HL-60/S4 treated with retinoic acid at 250 ng/mL for 4 days and 3 days (cell line): ENCODE data around the gene UGGT1.

Source experiments
- in situ Hi-C: fragments of 300-500 bp; cut with MboI; formaldehyde crosslinking; loops from 2 replicates; pipeline ENCODE4 v1.7.0; 2022; ENCODE audit warnings: low sequenced_read_pairs

UGGT1 gene

DNA sequence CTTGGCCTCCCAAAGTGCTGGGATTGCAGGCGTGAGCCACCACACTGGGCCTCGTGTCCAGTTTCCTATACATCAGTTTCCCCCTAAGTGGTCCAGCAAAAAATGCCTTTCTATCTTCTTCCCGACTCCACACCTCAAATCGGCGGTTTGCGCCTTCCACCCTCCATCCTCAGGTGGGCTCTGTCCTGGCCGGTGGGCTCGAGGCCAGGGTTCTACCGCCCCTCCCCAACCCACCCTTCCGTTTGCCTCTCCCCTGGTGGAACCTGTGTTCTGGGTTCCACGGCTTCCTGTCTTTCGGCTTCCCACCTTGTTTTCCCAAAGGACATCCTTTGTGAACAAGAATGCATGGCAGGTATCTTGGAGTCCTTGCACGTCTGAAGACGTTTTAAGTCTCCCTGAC, 123.3 kb downstream of the UGGT1 start:
- in situ Hi-C loops, result no loop called here

DNA sequence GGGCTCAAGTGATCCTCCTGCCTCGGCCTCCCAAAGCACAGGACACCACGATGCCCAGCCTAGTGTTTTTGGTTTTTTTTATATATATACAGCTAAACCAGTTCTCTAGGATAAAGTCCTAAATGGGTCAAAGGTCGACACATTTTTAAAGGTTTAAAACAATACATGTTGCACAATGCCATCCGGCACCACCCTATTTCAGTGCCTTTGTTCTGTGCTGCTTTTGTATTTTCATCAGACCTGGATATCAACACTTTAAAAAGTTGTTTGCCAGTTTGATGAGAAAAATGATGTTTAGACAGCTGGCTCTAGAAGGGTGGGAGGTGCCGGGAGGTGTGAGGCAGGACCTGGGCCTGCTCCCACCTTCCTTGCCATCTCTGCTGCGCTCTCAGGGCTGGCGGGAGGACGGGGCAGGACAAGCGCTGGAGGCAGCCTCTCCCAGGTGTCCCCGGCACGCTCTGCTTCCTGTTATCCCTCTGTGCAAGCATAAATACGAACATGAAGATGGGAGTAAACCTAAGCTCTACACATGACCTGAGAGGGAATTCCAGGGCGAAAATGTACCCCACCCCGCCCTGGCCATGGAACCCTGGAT, 124.0 kb downstream of the UGGT1 start:
- in situ Hi-C loops, result no loop called here

DNA sequence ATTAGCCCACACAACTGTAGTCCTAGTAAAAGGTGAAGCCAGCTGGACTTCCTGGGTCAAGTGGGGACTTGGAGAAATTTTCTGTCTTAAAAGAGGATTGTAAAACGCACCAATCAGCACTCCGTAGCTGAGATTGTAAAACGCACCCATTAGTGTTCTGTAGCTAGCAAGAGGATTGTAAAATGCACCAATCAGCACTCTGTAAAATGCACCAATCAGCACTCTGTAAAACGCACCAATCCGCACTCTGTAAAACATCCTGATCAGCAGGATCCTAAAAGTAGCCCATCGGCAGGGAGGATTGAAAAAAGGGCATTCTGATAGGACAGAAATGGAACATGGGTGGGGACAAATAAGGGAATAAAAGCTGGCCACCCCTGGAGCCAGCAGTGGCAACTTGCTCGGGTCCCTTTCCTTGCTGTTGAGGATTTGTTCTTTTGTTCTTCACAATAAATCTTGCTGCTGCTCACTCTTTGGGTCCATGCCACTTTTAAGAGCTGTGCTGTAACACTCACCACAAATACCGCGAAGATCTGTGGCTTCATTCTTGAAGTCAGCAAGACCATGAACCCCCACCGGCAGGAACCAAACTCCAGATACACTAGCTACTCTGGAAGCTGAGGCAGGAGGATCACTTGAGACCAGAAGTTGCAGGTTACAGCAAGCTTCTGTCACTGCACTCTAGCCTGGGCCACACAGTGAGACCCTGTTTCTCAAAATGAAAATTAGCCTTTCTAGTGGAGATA, 125.1 kb downstream of the UGGT1 start:
- in situ Hi-C loops, result no loop called here

DNA sequence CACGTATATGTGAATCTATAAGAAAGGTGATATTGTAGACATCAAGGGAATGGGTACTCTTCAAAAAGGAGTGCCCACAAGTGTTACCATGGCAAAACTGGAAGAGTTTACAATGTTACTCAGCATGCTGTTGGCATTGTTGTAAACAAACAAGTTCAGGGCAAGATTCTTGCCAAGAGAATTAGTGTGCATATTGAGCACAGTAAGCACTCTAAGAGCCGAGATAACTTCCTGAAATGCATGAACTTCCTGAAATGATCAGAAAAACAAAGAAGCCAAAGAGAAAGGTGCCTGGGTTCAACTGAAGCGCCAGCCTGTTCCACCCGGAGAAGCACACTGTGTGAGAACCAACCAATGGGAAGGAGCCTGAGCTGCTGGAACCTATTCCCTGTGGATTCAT, 126.7 kb downstream of the UGGT1 start:
- in situ Hi-C loops, result no loop called here

DNA sequence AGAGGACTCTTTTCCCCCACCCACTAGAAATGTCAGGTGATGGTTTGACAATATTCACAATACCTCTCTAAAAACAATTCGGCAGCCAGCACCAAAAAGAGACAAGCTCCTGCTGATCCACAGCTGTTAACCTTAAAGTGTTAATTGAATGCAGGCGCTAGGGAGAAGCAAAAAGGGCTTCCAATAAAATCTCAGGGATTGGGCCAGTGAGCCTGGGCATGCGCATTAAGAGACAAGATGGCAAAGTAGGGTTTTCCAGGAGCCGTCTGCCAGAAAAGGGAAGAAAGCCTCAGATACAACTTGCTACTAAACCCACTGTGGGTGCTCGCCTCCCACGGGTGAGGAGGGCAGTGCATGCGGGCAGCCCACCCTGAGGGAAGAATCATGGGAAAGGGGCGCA, 128.9 kb downstream of the UGGT1 start:
- in situ Hi-C loops, result no loop called here

DNA sequence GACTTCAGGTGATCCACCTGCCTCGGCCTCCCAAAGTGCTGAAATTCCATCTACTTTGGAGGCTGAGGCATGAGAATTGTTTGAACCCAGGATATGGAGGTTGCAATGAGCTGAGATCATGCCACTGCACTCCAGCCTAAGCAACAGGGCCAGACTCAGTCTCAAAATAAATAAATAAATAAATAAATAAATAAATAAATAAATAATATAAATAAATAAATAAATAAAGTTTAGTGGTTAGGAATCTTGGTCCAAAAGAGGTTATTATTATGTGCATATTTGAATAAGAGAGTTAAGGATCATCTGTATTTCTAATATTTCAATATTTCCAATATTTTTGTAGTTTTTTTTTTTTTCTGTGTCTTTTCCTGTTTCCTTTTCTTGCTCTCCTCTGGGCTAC, 136.9 kb downstream of the UGGT1 start:
- in situ Hi-C loops, result no loop called here

DNA sequence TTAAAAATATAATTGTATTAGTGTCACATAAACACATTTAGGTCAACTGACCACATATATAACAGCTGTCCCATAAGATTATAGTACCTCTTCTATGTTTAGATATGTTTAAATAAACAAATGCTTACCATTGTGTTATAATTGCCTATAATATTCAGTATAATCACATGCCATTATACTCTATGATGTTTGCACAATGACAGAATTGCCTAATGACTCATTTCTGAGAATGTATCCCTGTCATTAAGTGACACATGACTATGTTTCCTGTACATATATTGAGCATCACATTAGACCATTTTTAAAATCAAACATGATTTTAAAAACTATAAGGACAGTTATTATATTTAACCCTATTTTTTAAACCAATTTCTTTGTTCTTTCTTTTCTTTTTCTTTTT, 137.9 kb downstream of the UGGT1 start:
- in situ Hi-C loops, result no loop called here

DNA sequence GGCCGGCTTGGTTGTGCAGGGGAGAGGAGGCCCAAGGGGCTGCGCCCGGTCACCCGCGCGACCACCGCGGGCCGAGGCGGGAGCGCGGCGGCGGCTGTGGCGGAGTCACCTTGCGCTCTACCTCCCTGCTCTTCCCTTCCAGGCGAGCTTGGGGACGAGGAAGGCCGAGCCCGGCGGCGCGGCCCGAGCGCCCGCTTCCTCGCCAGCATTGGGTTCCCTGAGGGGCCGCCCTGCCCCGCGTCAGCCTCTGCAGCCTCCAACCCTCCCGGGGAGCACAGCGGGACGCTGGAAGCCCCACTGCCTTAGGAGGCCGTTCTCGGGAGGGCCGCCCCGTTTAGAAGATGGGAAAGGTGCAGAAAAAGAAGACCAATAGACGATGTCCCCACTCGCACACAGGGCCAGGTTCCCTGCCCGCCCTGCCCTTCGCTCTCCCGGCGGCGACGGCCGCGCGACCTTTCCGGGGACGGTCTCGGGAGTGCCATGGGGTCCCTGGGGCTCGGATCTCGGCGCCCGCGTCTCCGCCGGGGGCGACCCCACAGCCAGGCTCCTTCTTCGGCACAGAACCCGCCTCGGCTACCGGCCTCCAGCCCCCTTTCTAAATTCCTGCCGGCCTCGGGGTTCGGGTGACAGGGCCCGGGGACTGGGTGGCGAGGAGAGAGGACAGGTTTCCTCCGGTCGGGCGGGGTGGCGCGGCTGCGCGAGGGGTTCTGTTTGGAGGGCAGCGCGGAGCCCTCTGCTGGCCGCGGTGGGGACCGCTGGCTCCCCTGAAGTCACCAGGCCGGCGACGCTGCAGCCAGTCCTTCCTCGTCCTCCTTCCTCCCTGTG, 142.2 kb downstream of the UGGT1 start:
- in situ Hi-C loops, result no loop called here

DNA sequence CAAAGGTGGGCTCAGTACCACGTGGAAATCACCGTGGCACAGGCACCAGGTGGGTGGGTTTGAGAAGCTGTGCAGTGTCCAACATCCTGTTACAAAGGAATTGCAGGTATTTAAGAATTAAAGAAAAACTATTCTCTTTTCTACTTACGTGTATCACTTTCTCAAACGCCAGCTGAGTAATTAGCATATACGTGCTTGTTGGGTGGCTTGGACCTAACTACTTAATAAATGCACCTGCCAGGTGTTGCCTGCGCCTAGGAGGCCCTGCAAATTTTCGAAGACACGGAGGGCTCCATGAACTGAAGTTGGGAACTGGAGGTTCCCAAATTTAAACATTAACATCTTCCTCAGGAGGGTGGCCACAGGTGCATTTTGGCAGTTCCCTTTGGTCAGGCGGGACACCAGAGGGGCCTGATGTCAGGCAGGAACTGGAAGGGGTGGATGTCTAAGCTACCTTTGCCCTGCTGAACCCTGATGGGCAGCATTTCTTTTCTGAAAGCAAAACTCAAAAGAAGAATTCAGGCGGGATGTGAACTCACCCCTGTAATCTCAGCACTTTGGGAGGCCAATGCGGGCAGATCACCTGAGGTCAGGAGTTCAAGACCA, 142.9 kb downstream of the UGGT1 start:
- in situ Hi-C loops, result no loop called here

DNA sequence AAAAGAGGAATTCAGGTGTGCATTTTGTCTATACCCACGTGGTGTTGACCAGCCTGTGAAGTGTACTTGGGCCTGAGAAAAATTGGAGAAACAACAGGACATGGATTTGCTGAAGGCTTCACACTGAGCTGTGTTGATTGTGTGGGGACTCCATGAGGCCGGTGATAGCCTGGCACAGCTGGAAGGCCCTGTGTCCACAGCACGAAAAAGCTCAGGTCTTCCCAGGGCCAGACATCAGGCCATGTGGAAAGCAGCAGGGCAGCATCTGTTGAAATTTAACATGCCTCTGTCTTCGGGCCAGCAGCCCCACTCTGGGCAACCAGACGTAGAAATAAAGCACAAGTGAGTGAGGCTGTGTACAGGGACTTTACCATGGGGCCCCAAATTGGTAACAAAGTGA, 143.6 kb downstream of the UGGT1 start:
- in situ Hi-C loops, result no loop called here

DNA sequence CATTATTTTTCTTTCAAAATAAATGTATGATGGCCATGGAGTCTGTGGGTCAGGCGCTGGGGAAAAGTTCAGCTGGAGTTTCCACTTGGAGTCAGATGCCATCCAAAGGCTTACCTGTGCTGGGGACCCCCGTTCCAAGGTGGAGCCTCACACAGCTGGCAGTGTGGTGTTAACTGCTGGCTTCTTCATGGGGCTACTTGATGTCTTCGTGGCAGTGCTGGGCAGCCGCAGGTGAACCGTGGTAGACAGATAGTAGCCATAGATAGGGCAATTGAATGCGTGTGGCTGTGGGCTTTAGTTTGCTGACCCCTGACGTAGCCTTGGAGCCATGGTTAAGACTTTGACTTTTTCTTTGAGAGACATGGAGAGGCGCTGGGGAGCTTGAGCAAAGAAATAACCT, 144.6 kb downstream of the UGGT1 start:
- in situ Hi-C loops, result no loop called here

DNA sequence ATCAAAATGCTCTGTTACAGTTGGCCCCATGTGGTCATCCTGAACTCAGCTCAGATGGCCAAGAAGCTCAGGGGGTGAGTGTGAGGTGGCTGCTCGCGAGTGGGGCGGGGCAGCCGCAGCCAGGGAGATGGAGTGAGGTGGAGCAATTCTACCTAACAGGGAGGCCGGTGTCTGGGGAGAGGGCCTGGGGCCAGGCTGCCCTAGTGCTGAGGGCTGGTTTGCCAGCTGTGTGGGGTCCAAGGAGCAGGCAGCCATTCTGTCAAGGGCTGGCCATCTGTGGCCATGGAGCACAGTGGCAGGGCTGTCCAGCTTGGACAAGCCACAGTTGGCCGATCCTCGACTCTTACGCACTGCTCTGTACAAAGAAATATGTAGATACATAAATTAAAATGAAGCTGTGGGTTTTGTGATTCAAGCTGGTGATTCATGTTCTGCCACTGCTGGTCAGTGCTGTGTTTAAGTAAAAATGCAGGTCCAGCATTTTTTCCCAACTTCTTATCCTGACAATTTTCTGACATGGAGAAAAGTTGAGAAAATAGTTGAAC, 145.6 kb downstream of the UGGT1 start:
- in situ Hi-C loops, result no loop called here

DNA sequence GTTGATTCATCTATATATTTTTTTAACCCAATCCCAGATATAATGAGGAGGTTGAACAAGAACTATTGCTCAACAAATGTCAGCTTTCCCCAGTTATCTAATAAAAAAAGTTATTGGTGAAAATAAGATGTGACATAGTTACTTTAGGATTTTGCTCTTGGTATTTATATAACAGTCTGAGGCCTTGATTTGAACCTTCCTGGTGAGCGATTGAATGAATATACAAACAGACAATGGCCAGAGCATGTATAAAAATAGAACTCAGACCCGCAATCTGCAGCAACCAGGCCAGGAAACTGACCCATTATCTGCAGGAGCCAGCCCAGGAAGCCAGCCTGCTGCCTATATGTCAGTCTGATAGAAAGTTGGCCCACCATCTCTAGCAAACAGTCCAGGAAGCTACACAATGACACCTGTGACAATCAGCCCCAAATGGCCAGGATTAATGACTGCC, 146.1 kb downstream of the UGGT1 start:
- in situ Hi-C loops, result no loop called here

DNA sequence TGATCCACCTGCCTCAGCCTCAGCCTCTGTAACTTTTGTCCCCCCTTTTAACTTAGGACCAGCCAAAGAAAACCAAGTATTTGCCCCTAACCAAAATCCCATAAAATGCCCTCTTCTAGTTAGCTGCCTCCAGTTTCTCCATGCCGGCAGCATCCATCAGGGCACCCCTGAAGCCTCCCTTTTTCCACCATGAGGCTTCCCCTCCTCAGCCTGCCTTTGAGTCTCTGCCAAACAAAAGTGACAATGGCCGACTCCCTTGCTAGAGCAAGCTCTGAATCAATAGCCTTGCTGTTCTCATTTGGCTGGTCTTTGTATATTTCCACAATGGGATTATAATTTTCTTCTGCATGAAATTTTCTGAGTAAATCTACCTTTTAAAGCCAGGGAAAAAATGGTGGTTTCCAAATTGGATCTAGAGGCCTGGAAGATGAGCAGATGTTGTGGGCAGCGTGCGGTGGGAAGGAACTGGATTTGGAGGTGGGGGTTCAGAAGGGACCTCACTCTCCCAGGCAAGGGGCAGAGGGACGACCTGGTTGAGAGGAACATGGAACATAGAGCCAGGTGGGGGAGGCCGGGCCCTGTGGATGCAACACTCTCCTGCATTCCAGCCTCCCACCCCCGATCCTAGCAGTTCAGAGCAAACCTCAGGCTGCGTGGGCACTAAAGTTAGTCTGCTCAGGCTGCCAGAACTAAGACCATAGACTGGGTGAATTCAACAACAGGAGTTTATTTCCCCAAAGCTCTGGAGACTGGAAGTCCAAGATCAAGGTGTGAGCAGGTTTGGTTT, 147.1 kb downstream of the UGGT1 start:
- in situ Hi-C loops, result no loop called here

DNA sequence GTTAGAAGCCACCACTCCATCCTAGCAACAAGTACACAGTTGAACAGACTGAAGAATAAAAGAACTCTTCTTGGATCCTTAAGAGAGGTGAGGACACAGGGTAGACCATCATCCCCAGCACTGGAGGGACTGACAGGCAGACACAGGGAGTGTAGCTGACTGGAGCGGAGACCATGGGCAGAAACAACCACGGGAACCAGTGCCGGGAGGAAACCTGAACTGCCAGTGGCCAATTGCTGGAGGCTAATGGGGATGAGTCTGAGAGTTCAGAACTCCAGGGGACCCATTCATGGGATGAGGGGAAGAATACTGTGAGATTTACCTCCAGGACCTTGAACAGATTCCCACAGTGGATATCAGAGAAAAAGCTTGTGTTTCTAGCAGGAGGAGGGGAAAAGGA, 150.9 kb downstream of the UGGT1 start:
- in situ Hi-C loops, result no loop called here
